Glutamatergic neuron (in vitro differentiated cells): ENCODE data around the gene ZNF43. TPM values are rescaled to one million over a fixed set of nuclear protein-coding genes. Genes with fewer than 3 reads are reported as not detected.
"Not testable (repeated sequence)": the region's sequence is repeated elsewhere in the genome, so short reads cannot be mapped to it uniquely, and the experiment has no call there.

Experiments
- DNase-seq: peaks from one replicate; pipeline ENCODE4 v3.0.0; 2022
- H3K27ac Mint-ChIP-seq: one replicate; pipeline ENCODE4 v1.8.0; 2020; ENCODE audit warnings: mild to moderate bottlenecking, mixed read lengths, inconsistent platforms; ENCODE audit not compliant: unreplicated experiment
- H3K27me3 Mint-ChIP-seq: one replicate; pipeline ENCODE4 v1.8.0; 2020; ENCODE audit warnings: mild to moderate bottlenecking, moderate library complexity, mixed read lengths, inconsistent platforms; ENCODE audit not compliant: unreplicated experiment
- H3K36me3 Mint-ChIP-seq: one replicate; pipeline ENCODE4 v1.8.0; 2020; ENCODE audit warnings: mild to moderate bottlenecking, mixed read lengths, inconsistent platforms; ENCODE audit not compliant: unreplicated experiment
- H3K4me1 Mint-ChIP-seq: one replicate; pipeline ENCODE4 v1.8.0; 2020; ENCODE audit warnings: mild to moderate bottlenecking, low read depth, mixed read lengths, inconsistent platforms; ENCODE audit not compliant: unreplicated experiment
- H3K4me3 Mint-ChIP-seq: one replicate; pipeline ENCODE4 v1.8.0; 2020; ENCODE audit warnings: mild to moderate bottlenecking, mixed read lengths, inconsistent platforms; ENCODE audit not compliant: unreplicated experiment
- H3K9me3 Mint-ChIP-seq: one replicate; pipeline ENCODE4 v1.8.0; 2020; ENCODE audit warnings: mild to moderate bottlenecking, moderate library complexity, mixed read lengths, inconsistent platforms; ENCODE audit not compliant: unreplicated experiment
- total RNA-seq: library from RNA; stranded (reverse); fragmentation: NEBNext Ultra II Directional; extraction: Animal tissue kit (Norgen Biotek cat#: 25700); gene quantifications from one replicate; pipeline ENCODE4 v1.2.1, GENCODE V29; 2021; ENCODE audit not compliant: unreplicated experiment
- TF ChIP-seq, protein P1 (sequence below): fragments of 200-600 bp; sonication (generic); IDR thresholded peaks from one replicate; pipeline ENCODE4 v1.5.0; 2021; ENCODE audit not compliant: partially characterized antibody, unreplicated experiment

Gene ZNF43
- total RNA-seq, 1 donor from 2014 or later: 55.1 TPM

- Mint-ChIP-seq H3K27me3 (peaks cover 4% of the 10 kb centered on the region), H3K36me3 (peaks cover 5% of the 10 kb centered on the region), H3K27ac (no peak overlapping the region), H3K9me3 (peaks cover 6% of the 10 kb centered on the region), H3K4me1 (no peaks in the 10 kb centered on the region), H3K4me3 (no peak overlapping the region)
- no peak for DNase-seq
- TF ChIP-seq, protein P1, sequence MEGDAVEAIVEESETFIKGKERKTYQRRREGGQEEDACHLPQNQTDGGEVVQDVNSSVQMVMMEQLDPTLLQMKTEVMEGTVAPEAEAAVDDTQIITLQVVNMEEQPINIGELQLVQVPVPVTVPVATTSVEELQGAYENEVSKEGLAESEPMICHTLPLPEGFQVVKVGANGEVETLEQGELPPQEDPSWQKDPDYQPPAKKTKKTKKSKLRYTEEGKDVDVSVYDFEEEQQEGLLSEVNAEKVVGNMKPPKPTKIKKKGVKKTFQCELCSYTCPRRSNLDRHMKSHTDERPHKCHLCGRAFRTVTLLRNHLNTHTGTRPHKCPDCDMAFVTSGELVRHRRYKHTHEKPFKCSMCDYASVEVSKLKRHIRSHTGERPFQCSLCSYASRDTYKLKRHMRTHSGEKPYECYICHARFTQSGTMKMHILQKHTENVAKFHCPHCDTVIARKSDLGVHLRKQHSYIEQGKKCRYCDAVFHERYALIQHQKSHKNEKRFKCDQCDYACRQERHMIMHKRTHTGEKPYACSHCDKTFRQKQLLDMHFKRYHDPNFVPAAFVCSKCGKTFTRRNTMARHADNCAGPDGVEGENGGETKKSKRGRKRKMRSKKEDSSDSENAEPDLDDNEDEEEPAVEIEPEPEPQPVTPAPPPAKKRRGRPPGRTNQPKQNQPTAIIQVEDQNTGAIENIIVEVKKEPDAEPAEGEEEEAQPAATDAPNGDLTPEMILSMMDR: no peak
Measured at GRCh38 chr19:21877976-21878375, 42.0 kb upstream of the ZNF43 start.

GRCh38 chr19:21876608-21877007, 40.6 kb upstream of the ZNF43 start:
- H3K9me3 Mint-ChIP-seq, H3K4me3 Mint-ChIP-seq, H3K36me3 Mint-ChIP-seq, H3K27ac Mint-ChIP-seq, DNase-seq, H3K27me3 Mint-ChIP-seq, H3K4me1 Mint-ChIP-seq: not testable (repeated sequence)

- peaks cover 2% of the 10 kb centered on the region for H3K27me3 Mint-ChIP-seq
- no peak overlapping the region for H3K4me3 Mint-ChIP-seq
- no peaks in the 10 kb centered on the region for H3K4me1 Mint-ChIP-seq
- DNase-seq: no peak
- H3K27ac Mint-ChIP-seq: no peak overlapping the region
- TF ChIP-seq, protein P1: no peak
- H3K36me3 Mint-ChIP-seq: no peaks in the 10 kb centered on the region
- H3K9me3 Mint-ChIP-seq: peaks cover 2% of the 10 kb centered on the region
Measured at GRCh38 chr19:21856773-21857514, 21.0 kb upstream of the ZNF43 start.

GRCh38 chr19:21851596-21852345, 15.8 kb upstream of the ZNF43 start:
- DNase-seq: peak; percentile 95
- TF ChIP-seq, protein P1: no peak
- Mint-ChIP-seq H3K36me3 (peaks cover 4% of the 10 kb centered on the region), H3K27ac (peak overlapping the region; percentile 93), H3K9me3 (peaks cover 1% of the 10 kb centered on the region), H3K4me1 (peaks cover 3% of the 10 kb centered on the region), H3K27me3 (peaks cover 2% of the 10 kb centered on the region), H3K4me3 (peak overlapping the region; percentile 90)

GRCh38 chr19:21850656-21851255, 14.8 kb upstream of the ZNF43 start:
- TF ChIP-seq, protein P1: no peak
- H3K4me3 Mint-ChIP-seq: peak overlapping the region; percentile 90
- H3K27ac Mint-ChIP-seq: no peak overlapping the region
- peaks cover 3% of the 10 kb centered on the region for H3K4me1 Mint-ChIP-seq
- H3K9me3 Mint-ChIP-seq: peaks cover 1% of the 10 kb centered on the region
- no peak for DNase-seq
- H3K27me3 Mint-ChIP-seq: no peaks in the 10 kb centered on the region
- peaks cover 4% of the 10 kb centered on the region for H3K36me3 Mint-ChIP-seq
